Skeletal muscle tissue (tissue), 4 donors: ENCODE data around the gene DMXL1. TPM values are rescaled to one million over a fixed set of nuclear protein-coding genes. Genes with fewer than 3 reads are reported as not detected.
A peak's percentile ranks its signal among the peaks of the same experiment; 100 is the strongest.

ENCODE experiments used
- H3K27ac ChIP-seq: one replicate; pipeline ENCODE4 v1.7.0; 2013; ENCODE audit warnings: mild to moderate bottlenecking, low read depth, low read length, inconsistent platforms
- H3K27me3 ChIP-seq, 3 donors: one replicate each; pipeline ENCODE4 v1.7.0; 2013; ENCODE audit warnings: low read length in 3 of 3; ENCODE audit not compliant: control insufficient read depth in 3 of 3, insufficient read depth in 3 of 3
- H3K36me3 ChIP-seq, 3 donors: one replicate each; pipeline ENCODE4 v1.7.0; 2013; ENCODE audit warnings: low read length in 3 of 3; ENCODE audit not compliant: control insufficient read depth in 3 of 3, insufficient read depth in 3 of 3
- H3K4me1 ChIP-seq, 3 donors: one replicate each; pipeline ENCODE4 v1.7.0; 2013; ENCODE audit warnings: low read length in 3 of 3, mild to moderate bottlenecking in 3 of 3; ENCODE audit not compliant: control insufficient read depth in 3 of 3, insufficient read depth in 3 of 3
- H3K4me3 ChIP-seq, 3 donors: one replicate each; pipeline ENCODE4 v1.7.0; 2013; ENCODE audit warnings: low read length in 3 of 3
- H3K9ac ChIP-seq, 3 donors: one replicate each; pipeline ENCODE4 v1.7.0; 2013; ENCODE audit warnings: low read length in 3 of 3, mild to moderate bottlenecking in 3 of 3, moderate library complexity in 2 of 3, low read depth in 1 of 3
- H3K9me3 ChIP-seq, 3 donors: one replicate each; pipeline ENCODE4 v1.7.0; 2013; ENCODE audit warnings: low read length in 3 of 3; ENCODE audit not compliant: control insufficient read depth in 3 of 3
- total RNA-seq: library from RNA; depleted of rRNA; stranded (reverse); fragments of >200 nt; gene quantifications from one replicate; pipeline ENCODE4 v1.2.3, GENCODE V29; 2014
- donor health status: Osteomylitis.

The DMXL1 gene
- total RNA-seq, 1 donor from 2014 or later = 61.1 TPM

DNA sequence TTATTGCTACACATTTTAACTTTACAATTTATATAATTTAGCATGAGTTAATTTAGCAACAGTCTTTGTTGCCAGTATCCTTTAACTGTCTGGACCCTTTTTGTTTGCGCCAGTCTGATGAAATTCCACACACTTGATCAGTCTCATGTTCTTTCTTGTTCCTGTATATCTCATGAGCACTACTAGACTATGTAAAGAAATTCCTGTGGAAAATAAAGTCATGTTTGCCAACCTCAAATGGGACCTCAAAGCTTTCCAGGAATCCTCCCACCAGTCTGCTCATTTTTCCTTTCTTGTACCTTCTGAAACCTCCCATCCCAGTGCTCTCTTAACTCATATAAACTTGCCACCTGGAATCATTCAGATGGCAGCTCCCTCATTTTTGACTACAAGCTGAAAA lies 8.0 kb downstream of the DMXL1 start:
- peak overlapping the region in 1 of 3 donors; percentile 33 for H3K9ac ChIP-seq

DNA sequence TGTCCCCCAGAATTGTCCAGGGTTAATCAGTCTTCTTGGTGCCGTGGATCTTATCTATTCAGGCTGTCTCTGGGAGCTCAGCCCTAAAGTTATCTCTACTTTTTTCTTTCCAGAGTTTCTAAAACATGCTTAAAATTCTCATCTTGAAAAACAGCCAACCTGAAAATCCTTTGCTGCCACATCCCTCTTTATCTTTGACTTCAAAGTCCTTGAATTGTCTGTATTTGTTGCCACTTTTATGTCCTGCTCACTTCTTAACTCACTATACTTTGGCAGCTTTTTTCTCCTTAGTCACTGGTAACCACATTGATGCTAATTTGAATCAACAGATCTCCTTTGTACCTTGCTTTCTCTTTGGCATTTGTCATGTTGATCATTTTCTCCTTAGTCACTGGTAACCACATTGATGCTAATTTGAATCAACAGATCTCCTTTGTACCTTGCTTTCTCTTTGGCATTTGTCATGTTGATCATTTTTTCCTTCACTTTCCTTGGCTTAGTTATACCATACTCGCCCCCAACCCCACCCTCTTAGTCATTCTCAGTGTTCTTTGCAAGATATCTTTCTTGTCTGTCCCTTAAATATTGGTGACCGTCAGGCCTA lies 8.5 kb downstream of the DMXL1 start:
- Histone ChIP-seq H3K9ac (peak overlapping the region in 1 of 3 donors; percentile 33), H3K4me1 (peaks cover 3 to 8% (median 5%) of the 10 kb centered on the region in 3 donors), H3K36me3 (no peaks in the 10 kb centered on the region)

More for the DNA sequence above, 8.0 kb downstream of the DMXL1 start:
- no peak overlapping the region for H3K27ac ChIP-seq
- H3K9me3 ChIP-seq = no peaks in the 10 kb centered on the region
- H3K27me3 ChIP-seq = no peaks in the 10 kb centered on the region
- peaks cover 3 to 8% (median 5%) of the 10 kb centered on the region in 3 donors for H3K4me1 ChIP-seq
- no peaks in the 10 kb centered on the region for H3K36me3 ChIP-seq
- no peak overlapping the region for H3K4me3 ChIP-seq

DNA sequence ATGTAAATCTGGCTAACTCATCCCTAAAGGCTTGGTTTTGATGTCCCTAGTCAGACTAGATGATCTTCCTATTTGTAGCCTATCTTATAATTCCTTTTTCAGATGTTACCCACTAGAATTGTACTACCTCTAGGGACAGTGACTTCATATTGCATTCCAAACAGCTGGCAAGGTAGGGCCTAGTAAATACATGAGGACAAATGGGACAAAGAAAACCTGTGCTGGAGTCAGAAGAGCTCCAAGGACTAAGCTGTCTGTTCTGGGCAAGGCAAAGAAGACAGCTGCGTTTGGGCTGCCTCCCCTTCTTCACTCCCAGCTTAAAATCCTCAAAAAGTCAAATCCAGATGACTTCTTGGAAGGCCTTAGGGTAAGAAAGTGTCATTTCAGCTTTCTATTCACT lies 10.0 kb downstream of the DMXL1 start:
- H3K4me1 ChIP-seq = peaks cover 3 to 8% (median 5%) of the 10 kb centered on the region in 3 donors
- H3K36me3 ChIP-seq = no peaks in the 10 kb centered on the region
- no peak overlapping the region for H3K27ac ChIP-seq
- H3K9me3 ChIP-seq = no peaks in the 10 kb centered on the region
- H3K4me3 ChIP-seq = no peak overlapping the region
- no peaks in the 10 kb centered on the region for H3K27me3 ChIP-seq
- no peak overlapping the region for H3K9ac ChIP-seq

More for the DNA sequence above, 8.5 kb downstream of the DMXL1 start:
- Histone ChIP-seq H3K9me3 (no peaks in the 10 kb centered on the region), H3K27ac (no peak overlapping the region), H3K4me3 (no peak overlapping the region), H3K27me3 (no peaks in the 10 kb centered on the region)

DNA sequence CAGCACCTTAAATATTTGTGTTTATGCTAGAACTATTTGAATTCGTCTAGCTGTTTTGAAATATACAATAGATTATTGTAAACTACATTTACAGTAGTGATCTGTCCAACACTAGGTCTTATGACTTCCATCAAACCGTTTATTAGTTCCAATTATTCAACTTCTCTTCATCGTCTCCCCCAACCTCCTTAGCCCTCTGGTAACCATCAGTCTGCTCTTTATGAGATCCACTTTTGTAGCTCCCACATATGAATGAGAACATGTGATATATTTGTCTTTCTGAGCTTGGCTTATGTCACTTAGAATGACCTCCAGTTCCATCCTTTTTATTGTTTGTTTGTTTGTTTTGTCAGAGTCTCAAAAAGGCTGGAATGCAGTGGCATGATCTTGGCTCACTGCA lies 11.8 kb downstream of the DMXL1 start:
- H3K9me3 ChIP-seq = no peaks in the 10 kb centered on the region
- no peaks in the 10 kb centered on the region for H3K27me3 ChIP-seq
- no peak overlapping the region for H3K4me3 ChIP-seq
- no peaks in the 10 kb centered on the region for H3K36me3 ChIP-seq
- no peak overlapping the region for H3K27ac ChIP-seq
- H3K9ac ChIP-seq = no peak overlapping the region
- H3K4me1 ChIP-seq = peaks cover 3 to 8% (median 5%) of the 10 kb centered on the region in 3 donors

DNA sequence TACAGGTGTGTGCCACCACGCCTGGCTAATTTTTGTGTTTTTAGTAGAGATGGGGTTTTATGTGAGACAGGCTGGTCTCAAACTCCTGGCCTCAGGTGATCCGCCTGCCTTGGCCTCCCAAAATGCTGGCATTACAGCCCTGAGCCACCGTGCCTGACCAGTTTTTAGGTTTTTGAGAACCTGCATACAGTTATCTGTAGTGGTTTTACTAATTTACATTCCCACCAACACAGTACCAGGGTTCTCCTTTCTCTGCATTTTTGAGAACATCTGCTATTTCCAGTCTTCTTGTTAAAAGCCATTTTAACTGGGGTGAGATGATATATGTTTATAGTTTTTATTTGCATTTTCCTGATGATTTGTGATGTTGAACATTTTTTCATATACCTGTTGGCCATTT lies 12.8 kb downstream of the DMXL1 start:
- H3K27me3 ChIP-seq = no peaks in the 10 kb centered on the region
- H3K4me3 ChIP-seq = no peak overlapping the region
- H3K27ac ChIP-seq = no peak overlapping the region
- no peak overlapping the region for H3K9ac ChIP-seq
- peaks cover 3 to 8% (median 5%) of the 10 kb centered on the region in 3 donors for H3K4me1 ChIP-seq
- H3K36me3 ChIP-seq = no peaks in the 10 kb centered on the region
- no peaks in the 10 kb centered on the region for H3K9me3 ChIP-seq

DNA sequence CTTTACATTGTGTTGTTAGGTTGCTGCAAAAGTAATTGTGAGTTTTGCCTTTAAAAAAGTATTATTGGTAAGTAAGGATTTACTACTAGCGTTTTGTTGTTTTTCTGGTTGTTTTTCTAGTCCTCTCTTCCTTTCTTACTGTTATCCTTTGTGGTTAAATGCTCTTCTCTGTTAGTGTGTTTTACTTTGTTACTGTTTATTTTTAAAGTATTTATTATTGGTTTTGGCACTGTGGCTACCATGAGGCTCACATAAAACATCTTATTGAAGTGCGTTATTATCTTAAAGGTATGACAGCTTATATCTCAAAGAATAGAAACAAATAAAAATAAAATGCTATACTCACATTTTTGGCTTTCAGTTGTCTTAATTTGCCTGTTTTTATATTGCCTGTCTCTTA lies 17.6 kb downstream of the DMXL1 start:
- H3K9ac ChIP-seq = no peak overlapping the region
- no peaks in the 10 kb centered on the region for H3K9me3 ChIP-seq
- no peak overlapping the region for H3K27ac ChIP-seq
- H3K27me3 ChIP-seq = no peaks in the 10 kb centered on the region
- H3K36me3 ChIP-seq = no peaks in the 10 kb centered on the region
- H3K4me1 ChIP-seq = no peaks in the 10 kb centered on the region
- no peak overlapping the region for H3K4me3 ChIP-seq

DNA sequence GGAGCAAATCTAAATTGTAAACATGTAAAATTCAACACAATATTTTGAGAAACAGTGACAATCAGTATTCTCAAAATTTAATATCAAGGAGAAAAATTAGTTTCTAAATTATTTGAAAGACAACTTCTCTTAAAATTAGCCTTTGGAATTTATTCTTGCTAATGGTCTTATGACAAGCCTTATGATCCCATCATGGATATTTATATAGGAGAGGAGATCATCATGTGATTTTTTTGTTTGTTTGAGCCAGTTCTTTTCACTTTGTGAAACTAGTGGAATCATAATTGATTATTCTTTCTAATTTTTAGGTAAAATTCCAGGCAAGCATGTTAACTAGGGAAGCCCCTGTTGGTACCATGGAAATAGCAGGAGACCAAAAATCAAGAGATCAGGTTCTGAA lies 24.7 kb downstream of the DMXL1 start:
- H3K36me3 ChIP-seq = peaks cover 0 to 5% (median 3%) of the 10 kb centered on the region in 3 donors
- no peaks in the 10 kb centered on the region for H3K4me1 ChIP-seq
- no peak overlapping the region for H3K9ac ChIP-seq
- H3K9me3 ChIP-seq = no peaks in the 10 kb centered on the region
- H3K27me3 ChIP-seq = no peaks in the 10 kb centered on the region
- H3K4me3 ChIP-seq = no peak overlapping the region
- H3K27ac ChIP-seq = no peak overlapping the region

DNA sequence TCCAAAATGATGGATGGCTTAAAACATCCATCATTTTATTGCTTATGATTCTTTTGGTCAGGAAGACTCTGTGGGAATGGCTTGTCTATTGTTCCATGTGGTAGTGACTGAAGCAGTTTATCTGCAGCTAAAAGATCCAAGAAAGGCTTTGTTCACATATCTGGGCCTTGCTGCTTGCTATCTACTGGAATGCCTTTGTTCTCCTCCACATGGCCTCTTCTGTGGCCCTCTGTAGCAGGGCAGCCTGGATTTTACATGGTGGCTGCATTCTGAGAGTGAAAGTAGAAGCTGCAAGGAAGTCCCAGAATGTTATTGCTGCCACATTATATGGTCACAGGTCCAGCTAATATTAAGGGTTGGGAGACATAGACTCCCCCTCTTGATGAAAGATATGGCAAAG lies 35.1 kb downstream of the DMXL1 start:
- no peak overlapping the region for H3K27ac ChIP-seq
- peaks cover 0 to 11% (median 5%) of the 10 kb centered on the region in 3 donors for H3K36me3 ChIP-seq
- no peaks in the 10 kb centered on the region for H3K27me3 ChIP-seq
- no peak overlapping the region for H3K4me3 ChIP-seq
- no peaks in the 10 kb centered on the region for H3K9me3 ChIP-seq
- no peaks in the 10 kb centered on the region for H3K4me1 ChIP-seq
- H3K9ac ChIP-seq = no peak overlapping the region

DNA sequence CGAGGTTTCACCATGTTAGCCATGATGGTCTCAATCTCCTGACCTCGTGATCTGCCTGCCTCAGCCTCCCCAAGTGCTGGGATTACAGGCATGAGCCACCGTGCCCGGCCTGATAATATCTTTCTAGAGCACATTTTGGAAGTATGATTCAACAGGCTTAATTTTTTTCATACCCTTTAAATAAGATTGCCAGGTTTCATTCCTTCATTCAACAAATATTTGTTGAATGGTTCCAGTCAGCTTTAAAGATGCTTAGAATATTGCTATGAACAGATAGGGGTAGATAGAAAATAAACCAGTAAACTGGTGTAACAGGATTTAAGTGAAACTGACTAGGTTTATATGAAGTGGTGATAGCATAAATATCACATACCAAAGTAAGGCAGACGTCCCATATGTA lies 41.3 kb downstream of the DMXL1 start:
- no peaks in the 10 kb centered on the region for H3K27me3 ChIP-seq
- no peak overlapping the region for H3K27ac ChIP-seq
- no peaks in the 10 kb centered on the region for H3K9me3 ChIP-seq
- H3K9ac ChIP-seq = no peak overlapping the region
- no peaks in the 10 kb centered on the region for H3K4me1 ChIP-seq
- H3K4me3 ChIP-seq = no peak overlapping the region
- peaks cover 3 to 18% (median 17%) of the 10 kb centered on the region in 3 donors for H3K36me3 ChIP-seq

DNA sequence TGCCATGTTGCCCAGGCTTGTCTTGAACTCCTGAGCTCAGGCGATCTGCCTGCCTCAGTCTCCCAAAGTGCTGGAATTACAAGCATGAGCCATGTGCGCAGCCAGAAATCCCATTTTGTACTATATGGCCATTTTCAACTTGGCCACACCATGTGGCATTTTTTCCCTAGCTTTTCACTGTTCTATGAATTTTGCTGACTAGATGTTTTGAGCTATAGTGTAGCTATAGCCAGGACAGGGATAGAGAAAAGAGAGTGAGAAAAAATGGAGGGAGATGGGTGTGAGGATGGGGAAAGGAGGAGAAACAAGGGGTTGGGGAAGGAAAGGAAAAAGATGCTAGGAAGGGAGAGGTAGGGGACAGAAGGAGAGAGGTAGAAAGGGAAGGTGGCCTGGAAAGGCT lies 46.4 kb downstream of the DMXL1 start:
- H3K27me3 ChIP-seq = no peaks in the 10 kb centered on the region
- peaks cover 3 to 27% (median 25%) of the 10 kb centered on the region in 3 donors for H3K36me3 ChIP-seq
- H3K9ac ChIP-seq = no peak overlapping the region
- H3K4me1 ChIP-seq = no peaks in the 10 kb centered on the region
- H3K9me3 ChIP-seq = no peaks in the 10 kb centered on the region
- H3K27ac ChIP-seq = no peak overlapping the region
- no peak overlapping the region for H3K4me3 ChIP-seq
